Keratinocyte (primary cell): ENCODE results near the gene DNMBP. TPM values are rescaled to one million over a fixed set of nuclear protein-coding genes. Genes with fewer than 3 reads are reported as not detected.
A peak's percentile ranks its signal among the peaks of the same experiment; 100 is the strongest.

Source experiments
- DNase-seq: peaks from one replicate; pipeline ENCODE4 v3.0.0-alpha.2; 2011; ENCODE audit warnings: low read depth, missing footprints, low spot score
- FAIRE-seq: peaks from 2 replicates; lab custom pipeline; 2011; peaks lifted over from hg19 to GRCh38; lab: Jason Lieb, UNC
- H2AFZ ChIP-seq: 2 replicates; pipeline ENCODE4 v1.6.0; 2012; ENCODE audit warnings: low read length, control low read depth, inconsistent platforms; ENCODE audit not compliant: control insufficient read depth
- H3K27ac ChIP-seq: 2 replicates; pipeline ENCODE4 v1.5.1; 2011; ENCODE audit warnings: low read length; ENCODE audit not compliant: control insufficient read depth, insufficient read depth
- H3K27me3 ChIP-seq: 3 replicates; pipeline ENCODE4 v1.6.0; 2011; ENCODE audit warnings: low read length; ENCODE audit not compliant: control insufficient read depth, insufficient read depth; ENCODE audit errors: extremely low read depth
- H3K36me3 ChIP-seq, 2 experiments: 2 replicates in 1 of 2; 3 replicates in 1 of 2; pipeline ENCODE4 v1.5.1; 2011; ENCODE audit warnings: low read length in 2 of 2, mild to moderate bottlenecking in 1 of 2; ENCODE audit not compliant: control insufficient read depth in 2 of 2, insufficient read depth in 2 of 2; ENCODE audit errors: extremely low read depth in 1 of 2
- H3K4me1 ChIP-seq: 3 replicates; pipeline ENCODE4 v1.5.1; 2011; ENCODE audit warnings: low read length; ENCODE audit not compliant: control insufficient read depth, insufficient read depth; ENCODE audit errors: extremely low read depth
- H3K4me2 ChIP-seq: 3 replicates; pipeline ENCODE4 v1.6.0; 2011; ENCODE audit warnings: low read depth, low read length; ENCODE audit not compliant: control insufficient read depth, insufficient read depth; ENCODE audit errors: extremely low read depth
- H3K4me3 ChIP-seq, 3 experiments: fragments of 200-600 bp in 1 of 3; sonication (generic) in 1 of 3; 2 replicates in 2 of 3; 3 replicates in 1 of 3; pipeline ENCODE4 v1.5.1; 2011 to 2016; ENCODE audit warnings: low read length in 3 of 3, mild to moderate bottlenecking in 3 of 3, control low read depth in 2 of 3, inconsistent platforms in 1 of 3, low read depth in 1 of 3, mixed read lengths in 1 of 3, mixed run types in 1 of 3, moderate library complexity in 1 of 3; ENCODE audit not compliant: control insufficient read depth in 2 of 3, insufficient read depth in 2 of 3; ENCODE audit errors: extremely low read depth in 1 of 3
- H3K79me2 ChIP-seq: 2 replicates; pipeline ENCODE4 v1.6.0; 2012; ENCODE audit warnings: low read length; ENCODE audit not compliant: control insufficient read depth, insufficient read depth
- H3K9ac ChIP-seq: 3 replicates; pipeline ENCODE4 v1.6.0; 2011; ENCODE audit warnings: low read length; ENCODE audit not compliant: control insufficient read depth, insufficient read depth; ENCODE audit errors: extremely low read depth
- H3K9me1 ChIP-seq: 3 replicates; pipeline ENCODE4 v1.6.0; 2011; ENCODE audit warnings: low read length; ENCODE audit not compliant: control insufficient read depth, insufficient read depth; ENCODE audit errors: extremely low read depth
- H3K9me3 ChIP-seq: 2 replicates; pipeline ENCODE4 v1.5.1; 2012; ENCODE audit warnings: low read depth, low read length; ENCODE audit not compliant: control insufficient read depth
- H4K20me1 ChIP-seq: 3 replicates; pipeline ENCODE4 v1.6.0; 2011; ENCODE audit warnings: low read length; ENCODE audit not compliant: control insufficient read depth, insufficient read depth; ENCODE audit errors: extremely low read depth
- EZH2 ChIP-seq: IDR thresholded peaks from one replicate; pipeline ENCODE4 v1.6.1; 2012; ENCODE audit warnings: inconsistent platforms, mild to moderate bottlenecking, low read length, moderate library complexity
- dilution Hi-C: fragments of 300-500 bp; cut with MboI; formaldehyde crosslinking; loops from one replicate; pipeline ENCODE4 v1.7.0; 2020; ENCODE audit warnings: low sequenced_read_pairs; ENCODE audit not compliant: extremely low pct_ligation_motif_present
- polyA plus RNA-seq, 5 experiments: library from polyadenylated mRNA; depleted of rRNA in 3 of 5; stranded (reverse) in 3 of 5; stranded (forward) in 1 of 5; unstranded in 1 of 5; fragments of >200 nt; gene quantifications; 1 replicate in 1 of 5; 2 replicates in 3 of 5; 3 replicates in 1 of 5; pipeline versions ENCODE4 v1.2.1 to v1.2.3, GENCODE V29; 2011 to 2012; ENCODE audit warnings: missing spikeins in 2 of 5, low read depth in 1 of 5, low replicate concordance in 1 of 5
- TF ChIP-seq, protein P1 (sequence below), 3 experiments: IDR thresholded peaks in 1 of 3; conservative IDR thresholded peaks in 1 of 3; optimal IDR thresholded peaks in 1 of 3; 2 replicates in 2 of 3; 3 replicates in 1 of 3; pipeline versions ENCODE3 to v1.5.1; 2011; ENCODE audit warnings: low read length in 3 of 3, mild to moderate bottlenecking in 3 of 3, moderate library complexity in 2 of 3, control low read depth in 1 of 3, inconsistent platforms in 1 of 3; ENCODE audit not compliant: insufficient read depth in 2 of 3; ENCODE audit errors: extremely low read depth in 1 of 3

The DNMBP gene
- polyA plus RNA-seq, 1 donor (not counting 4 experiments of a cell fraction or from before 2014, with no cell fraction given) = 15.8 TPM

DNA sequence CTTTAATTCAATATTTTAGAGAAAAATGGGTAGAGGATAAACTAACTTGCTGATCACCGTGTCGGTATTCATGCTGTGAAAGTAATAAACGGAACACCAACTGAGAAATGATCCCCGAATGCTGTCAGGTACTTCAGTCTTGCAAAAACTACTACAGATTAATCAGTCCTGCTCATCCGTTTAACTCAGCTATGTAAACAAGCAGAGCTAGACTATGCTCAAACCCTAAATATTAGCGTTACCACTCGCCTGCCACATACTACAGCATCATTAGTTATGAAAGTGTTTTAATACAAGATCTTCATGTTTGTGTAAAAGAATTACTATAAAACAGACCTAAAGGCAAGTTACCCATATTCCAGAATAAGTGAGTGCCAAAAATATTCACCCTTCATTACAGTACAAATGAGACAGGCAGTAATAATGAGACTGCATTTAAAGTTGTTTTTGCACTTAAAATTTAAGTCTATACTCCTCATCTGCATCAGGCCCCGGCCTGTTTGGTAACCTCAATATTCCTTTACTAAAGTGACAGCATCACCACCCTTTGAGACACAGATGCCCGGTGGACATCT is 952 bp downstream of the DNMBP start:
- no peaks in the 10 kb centered on the region for H3K9me1 ChIP-seq
- H3K27ac ChIP-seq = peak overlapping the region; percentile 66
- TF ChIP-seq EZH2 = no peak
- TF ChIP-seq, protein P1, sequence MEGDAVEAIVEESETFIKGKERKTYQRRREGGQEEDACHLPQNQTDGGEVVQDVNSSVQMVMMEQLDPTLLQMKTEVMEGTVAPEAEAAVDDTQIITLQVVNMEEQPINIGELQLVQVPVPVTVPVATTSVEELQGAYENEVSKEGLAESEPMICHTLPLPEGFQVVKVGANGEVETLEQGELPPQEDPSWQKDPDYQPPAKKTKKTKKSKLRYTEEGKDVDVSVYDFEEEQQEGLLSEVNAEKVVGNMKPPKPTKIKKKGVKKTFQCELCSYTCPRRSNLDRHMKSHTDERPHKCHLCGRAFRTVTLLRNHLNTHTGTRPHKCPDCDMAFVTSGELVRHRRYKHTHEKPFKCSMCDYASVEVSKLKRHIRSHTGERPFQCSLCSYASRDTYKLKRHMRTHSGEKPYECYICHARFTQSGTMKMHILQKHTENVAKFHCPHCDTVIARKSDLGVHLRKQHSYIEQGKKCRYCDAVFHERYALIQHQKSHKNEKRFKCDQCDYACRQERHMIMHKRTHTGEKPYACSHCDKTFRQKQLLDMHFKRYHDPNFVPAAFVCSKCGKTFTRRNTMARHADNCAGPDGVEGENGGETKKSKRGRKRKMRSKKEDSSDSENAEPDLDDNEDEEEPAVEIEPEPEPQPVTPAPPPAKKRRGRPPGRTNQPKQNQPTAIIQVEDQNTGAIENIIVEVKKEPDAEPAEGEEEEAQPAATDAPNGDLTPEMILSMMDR (optimal IDR thresholded peaks at IDR 0.05 in 1 of 3, IDR thresholded peaks at IDR 0.05 in 1 of 3, conservative IDR thresholded peaks at IDR 0.05 in 1 of 3; ENCODE audit: extremely low read depth in 1 of 3, insufficient read depth in 2 of 3, low read length in 3 of 3) = no peak
- H3K4me1 ChIP-seq = peaks cover 37% of the 10 kb centered on the region
- H3K79me2 ChIP-seq = peaks cover 46% of the 10 kb centered on the region
- H3K9me3 ChIP-seq = no peaks in the 10 kb centered on the region
- FAIRE-seq (no peak), DNase-seq (no peak)
- peak overlapping the region; percentile 87 for H3K9ac ChIP-seq
- peak overlapping the region; percentile 51 to 86 (median 77) for H3K4me3 ChIP-seq
- H2AFZ ChIP-seq = no peak overlapping the region
- H3K27me3 ChIP-seq = no peaks in the 10 kb centered on the region
- H3K36me3 ChIP-seq = no peaks in the 10 kb centered on the region
- dilution Hi-C loops = no loop called here
- peak overlapping the region; percentile 90 for H3K4me2 ChIP-seq
- no peaks in the 10 kb centered on the region for H4K20me1 ChIP-seq

DNA sequence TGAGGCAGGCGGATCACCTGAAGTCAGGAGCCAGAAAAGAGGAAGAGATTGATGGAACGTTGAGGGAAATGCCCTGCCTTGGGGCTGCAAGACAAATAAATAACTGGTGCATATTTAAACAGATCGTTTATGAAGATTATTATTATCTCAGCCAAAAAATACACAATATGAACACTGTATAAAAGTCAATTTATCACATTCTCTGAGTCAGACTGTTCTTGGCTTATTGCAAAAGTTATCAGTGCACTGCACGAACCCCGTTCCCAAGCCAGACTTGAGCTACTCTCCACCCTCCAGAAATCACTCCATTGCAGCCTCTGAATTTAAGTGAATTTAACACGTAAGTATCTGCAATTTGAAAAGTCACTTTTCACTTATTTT is 1.6 kb downstream of the DNMBP start:
- Histone ChIP-seq H3K9me3 (no peaks in the 10 kb centered on the region), H3K4me2 (peak overlapping the region; percentile 90), H3K4me1 (peaks cover 37% of the 10 kb centered on the region), H2AFZ (no peak overlapping the region), H3K4me3 (peak overlapping the region; percentile 51 to 86 (median 77)), H3K9ac (peak overlapping the region; percentile 87), H3K27ac (peak overlapping the region; percentile 66), H3K36me3 (no peaks in the 10 kb centered on the region), H3K27me3 (no peaks in the 10 kb centered on the region), H4K20me1 (no peaks in the 10 kb centered on the region), H3K9me1 (no peaks in the 10 kb centered on the region), H3K79me2 (peaks cover 52% of the 10 kb centered on the region)
- dilution Hi-C loops = no loop called here
- DNase-seq (no peak), FAIRE-seq (no peak)
- TF ChIP-seq, protein P1 (optimal IDR thresholded peaks at IDR 0.05 in 1 of 3, IDR thresholded peaks at IDR 0.05 in 1 of 3, conservative IDR thresholded peaks at IDR 0.05 in 1 of 3; ENCODE audit: extremely low read depth in 1 of 3, insufficient read depth in 2 of 3, low read length in 3 of 3) = no peak
- no peak for TF ChIP-seq EZH2
